HG02642 (cell line): Measurements from ENCODE around the gene ATF7.

ENCODE experiments used
- ATAC-seq: cut with Tn5 transposase; IDR thresholded peaks from one replicate; pipeline ENCODE4 v1.9.1; 2021; ENCODE audit warnings: mild to moderate bottlenecking; ENCODE audit not compliant: unreplicated experiment, poor library complexity

Gene ATF7

DNA sequence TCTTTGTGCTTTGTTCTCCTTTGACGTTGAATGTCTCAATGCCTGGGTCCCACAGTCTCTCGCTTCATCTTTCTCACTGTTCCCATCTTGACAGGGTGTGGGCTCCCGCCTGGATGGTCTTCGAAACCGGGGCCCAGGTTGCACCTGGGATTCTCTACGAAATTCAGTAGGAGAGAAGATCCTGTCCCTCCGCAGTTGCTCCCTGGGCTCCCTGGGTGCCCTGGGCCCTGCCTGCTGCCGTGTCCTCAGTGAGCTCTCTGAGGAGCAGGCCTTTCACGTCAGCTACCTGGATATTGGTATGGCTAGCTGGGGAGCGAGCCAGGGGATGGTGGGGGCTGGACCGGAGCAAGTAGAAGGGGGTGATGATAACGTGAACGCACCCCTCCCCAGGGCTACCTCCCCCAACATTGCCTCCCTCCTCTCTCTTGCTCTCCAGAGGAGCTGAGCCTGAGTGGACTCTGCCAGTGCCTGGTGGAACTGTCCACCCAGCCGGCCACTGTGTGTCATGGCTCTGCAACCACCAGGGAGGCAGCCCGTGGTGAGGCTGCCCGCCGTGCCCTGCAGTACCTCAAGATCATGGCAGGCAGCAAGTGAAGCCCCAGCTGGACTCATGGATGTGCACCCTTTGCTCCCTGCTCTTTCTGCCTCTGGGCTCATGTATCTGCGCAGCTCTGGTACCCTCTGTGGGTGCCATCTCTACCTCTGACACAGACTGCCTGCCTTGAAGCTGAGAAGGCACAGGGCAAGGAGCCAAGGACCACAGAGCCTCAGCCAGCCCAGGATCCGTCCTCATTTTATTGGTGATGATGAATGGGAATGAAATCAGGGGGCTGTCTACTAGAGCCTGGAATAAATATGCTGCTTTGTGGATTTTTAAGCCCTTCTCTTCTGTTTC lies 120.4 kb downstream of the ATF7 start:
- ATAC-seq: no peak

DNA sequence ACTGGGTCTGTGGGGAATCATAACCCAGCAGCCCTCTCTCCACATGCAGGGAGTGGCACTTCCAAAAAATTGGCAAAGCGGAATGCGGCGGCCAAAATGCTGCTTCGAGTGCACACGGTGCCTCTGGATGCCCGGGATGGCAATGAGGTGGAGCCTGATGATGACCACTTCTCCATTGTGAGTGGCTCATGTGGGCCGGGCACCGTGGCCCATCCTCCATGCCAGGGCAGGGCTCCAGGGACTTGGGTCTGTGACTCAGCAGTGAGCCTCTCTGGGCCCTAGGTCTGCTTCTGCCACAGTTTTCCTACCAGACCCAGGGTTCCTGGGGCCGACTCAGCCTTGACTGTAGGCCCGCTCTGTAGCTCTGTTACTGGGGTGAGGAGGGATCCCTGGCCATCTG lies 121.1 kb downstream of the ATF7 start:
- ATAC-seq: no peak

DNA sequence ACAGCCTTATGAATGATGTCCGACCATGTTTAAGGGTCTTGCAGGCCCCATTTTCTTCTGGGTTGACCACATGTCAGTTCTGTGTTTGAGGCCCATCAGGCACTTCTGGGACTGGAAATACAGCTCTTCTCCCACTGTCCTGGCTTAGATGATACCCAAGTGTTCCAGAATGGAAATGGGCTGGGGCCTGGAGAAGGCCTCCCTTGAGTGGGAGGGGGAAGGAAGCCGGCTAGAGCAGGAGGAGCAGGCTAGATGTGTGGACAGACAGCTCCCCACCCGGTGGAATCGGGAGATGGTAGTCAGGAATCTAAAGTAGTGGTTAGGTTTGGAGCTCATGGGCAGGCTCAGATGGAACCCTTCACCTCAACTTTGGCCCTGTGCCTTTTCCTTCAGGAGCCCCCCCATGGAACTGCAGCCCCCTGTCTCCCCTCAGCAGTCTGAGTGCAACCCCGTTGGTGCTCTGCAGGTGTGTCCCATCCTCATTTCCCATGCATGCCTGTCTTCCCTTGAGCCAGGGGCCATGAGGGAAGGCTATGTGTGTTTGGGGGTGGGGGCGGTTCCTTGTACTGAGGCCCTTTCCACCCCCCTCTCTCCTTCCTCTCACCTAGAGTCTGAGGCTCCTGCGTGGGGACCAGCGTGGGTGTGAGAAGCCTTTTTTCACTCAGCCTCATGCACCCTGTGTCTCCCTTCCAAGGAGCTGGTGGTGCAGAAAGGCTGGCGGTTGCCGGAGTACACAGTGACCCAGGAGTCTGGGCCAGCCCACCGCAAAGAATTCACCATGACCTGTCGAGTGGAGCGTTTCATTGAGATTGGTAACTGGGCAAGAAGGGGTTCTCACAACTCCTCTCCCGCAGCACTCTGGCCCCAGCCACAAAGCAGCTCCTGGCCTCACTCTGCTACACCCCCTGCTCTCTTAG lies 121.9 kb downstream of the ATF7 start:
- ATAC-seq: no peak

DNA sequence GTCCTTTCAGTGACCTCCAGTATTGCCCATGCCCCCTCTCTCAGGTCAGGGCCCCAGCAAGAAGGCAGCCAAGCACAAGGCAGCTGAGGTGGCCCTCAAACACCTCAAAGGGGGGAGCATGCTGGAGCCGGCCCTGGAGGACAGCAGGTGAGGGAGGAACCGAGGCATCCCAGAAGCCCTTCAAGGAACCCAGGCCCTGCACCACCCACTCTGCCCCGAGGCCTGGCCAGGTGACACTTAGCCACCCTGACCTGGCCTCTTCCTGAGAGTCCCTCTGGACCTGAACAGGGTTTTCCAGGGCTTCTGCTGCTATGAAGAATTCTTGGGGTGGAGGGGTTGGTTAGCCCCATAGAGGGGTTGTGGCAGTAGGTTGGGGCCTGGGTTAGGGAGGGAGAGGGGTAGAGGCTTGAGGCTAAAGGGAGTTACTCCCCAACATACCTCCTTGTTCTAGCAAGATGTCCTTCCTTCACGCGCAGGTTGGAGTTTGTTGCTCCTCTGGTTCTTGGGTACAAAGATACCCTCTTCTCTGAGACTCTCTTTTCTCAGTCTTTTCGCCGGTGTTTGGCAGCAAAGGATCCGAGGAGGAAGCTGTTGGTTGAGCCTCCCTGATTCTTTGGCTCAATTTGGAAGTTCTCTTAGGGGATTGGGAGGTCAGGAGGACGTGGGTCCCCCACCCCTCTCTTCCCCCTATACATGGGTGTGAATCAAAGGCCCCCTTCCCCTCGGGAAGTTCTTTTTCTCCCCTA lies 123.0 kb downstream of the ATF7 start:
- no peak for ATAC-seq

DNA sequence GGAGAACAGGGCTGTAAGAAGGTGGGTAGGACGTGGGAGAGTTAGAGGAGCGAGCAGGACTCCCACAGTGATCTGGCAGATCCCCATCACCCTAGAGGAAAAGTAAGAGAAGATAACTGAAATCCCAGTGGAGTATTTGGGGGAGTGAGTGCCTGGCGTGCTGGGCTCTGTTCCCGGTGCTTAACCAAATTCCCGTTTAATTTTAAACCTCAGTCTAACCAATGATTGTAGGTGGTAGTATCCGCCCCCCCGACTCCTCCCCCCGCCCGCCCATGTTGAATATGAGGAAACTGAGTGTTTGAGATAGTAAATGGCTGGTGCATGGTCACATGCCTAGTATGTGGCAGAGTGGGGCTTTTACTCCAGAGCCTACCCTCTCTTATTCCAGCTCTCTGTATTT lies 123.9 kb downstream of the ATF7 start:
- no peak for ATAC-seq

DNA sequence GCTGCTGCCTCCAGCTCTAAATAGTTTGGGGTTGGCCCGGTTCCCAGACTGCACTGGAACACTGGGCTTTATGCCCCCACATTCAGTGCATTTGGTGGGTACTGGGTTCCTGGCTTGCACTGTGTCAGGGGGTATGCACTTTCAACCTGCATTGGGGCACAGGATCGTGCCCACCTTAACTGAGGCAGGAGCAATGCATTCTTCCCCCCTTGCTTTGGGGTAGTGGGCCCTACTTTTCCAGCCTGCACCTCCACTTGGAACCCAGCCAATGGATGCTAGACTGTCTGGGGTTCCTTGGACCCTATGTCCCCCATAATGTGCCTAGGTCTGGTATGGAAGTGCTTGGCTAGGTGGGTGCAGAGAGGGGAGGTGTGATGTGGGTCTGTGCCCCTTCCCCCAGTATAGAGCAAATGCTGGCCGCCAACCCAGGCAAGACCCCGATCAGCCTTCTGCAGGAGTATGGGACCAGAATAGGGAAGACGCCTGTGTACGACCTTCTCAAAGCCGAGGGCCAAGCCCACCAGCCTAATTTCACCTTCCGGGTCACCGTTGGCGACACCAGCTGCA lies 124.5 kb downstream of the ATF7 start:
- no peak for ATAC-seq

DNA sequence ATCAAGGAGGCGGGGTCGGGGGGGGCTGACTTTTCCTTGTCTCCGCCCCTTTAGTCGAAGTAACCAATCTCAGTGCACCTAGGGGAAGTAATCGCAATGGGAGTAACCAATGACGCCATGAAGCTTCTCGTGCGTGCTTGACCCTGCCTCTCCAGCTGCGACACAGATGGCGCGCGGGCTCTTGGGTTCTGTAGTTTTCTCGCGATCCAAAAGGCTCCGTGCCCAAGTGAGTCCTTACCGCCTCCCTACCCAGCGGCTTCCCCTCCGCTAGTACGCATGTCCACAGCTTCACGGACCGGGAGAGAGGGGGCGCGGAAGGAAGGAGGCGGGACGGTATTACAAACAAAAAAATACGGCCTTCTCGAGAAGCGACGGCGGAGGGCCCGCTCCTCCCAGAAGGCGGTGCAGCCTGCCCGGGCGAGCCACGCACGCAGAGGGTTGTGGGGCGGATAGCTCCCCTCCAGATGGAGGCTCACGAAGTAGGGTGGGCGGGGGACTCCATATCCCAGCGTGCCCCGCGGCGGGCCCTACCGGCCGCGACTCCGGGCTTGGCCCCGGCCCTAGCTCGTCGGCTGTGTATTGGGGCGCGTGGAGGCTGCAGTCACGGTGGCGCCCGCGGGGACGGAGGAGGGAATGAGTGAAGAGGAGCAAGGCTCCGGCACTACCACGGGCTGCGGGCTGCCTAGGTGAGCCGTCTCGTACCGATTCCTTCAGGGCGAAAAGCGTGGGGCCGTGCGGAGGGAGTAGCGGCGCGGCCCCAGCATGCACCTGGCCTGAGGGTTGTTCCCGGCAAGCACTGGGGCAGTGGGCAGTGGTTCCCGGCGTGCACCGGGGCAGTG lies 125.2 kb downstream of the ATF7 start, which contains the start of gene TARBP2:
Gene TARBP2, plus strand, starts transcription at position 508 of the 839 bp plus-strand sequence. Its CDS starts 126 bp downstream, at position 634.
- peak; percentile 78 for ATAC-seq

DNA sequence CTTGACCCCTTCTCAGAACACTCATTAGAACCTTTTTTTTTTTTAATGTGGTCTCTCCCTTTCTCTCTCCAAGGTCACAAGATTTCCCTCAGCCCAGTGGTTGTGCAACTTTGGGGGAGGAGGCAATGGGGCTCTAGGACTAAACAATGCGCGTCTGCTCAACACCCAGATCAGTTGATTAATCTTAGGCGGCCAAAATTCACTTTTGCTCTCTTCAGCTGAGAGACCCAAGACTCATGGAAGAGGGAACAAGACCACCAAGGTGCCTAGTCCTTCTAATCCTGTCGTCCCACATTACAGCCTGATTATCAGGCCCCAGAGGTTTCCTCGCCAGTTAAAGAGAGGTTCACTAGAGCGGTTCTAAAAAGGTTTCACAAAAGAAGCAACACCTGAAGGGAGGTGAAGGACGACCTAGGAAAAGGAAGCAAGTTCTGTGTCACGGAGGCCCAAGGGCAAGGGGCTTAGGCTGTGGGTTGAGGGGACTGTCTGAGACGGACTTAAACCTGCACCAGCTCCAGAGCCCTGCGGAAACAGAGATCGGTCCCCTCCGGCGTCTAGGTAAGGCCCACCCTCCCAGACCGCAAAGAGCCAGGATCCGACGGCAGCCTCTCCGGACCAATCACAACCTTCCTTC lies 125.9 kb downstream of the ATF7 start:
- ATAC-seq: no peak

DNA sequence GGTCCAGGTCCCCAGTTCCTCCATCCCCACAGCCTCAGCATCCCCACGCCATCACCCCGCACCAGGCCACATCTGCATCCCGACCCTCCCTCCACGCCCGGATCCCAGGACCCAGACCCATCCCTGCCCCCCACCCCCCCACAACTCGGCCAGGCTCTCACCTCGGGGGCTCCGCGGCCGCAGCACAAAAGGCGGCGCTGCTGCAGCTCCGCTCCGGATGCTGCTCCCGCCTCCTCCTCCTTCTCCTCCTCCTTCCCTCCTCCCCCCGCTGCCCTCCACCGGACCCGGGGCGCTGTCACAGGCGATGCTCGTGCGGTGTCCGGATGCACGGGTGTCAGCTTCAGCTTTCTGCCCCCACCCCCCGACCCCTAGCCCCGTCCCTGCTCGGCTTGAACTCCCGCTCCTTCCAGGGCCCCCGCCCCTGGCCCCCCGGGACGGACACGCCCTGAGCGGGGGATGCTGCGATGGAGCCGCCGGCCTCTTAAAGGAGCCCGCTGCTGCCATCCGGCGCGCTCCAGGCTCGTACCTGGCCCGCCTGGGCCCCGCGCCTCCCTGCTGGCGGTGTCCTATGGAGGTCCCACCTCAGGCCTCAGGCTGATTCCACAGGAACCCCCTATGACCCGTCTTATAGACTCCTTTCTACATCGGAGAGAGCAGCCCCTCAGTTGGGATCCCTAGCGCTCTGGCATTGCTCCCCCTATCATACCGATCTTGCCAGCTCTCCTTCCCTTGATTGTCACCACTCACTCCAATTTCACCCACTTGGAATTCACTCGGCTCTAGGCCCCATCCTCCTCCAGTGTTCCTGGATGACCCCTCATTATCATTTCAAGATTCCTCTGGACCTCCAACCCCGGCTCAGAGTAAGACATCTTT lies 126.7 kb downstream of the ATF7 start, which contains the start of gene MAP3K12:
Gene MAP3K12, minus strand, starts transcription at position 193 of the 876 bp plus-strand sequence. CDS start 12,067 bp downstream, outside the sequence.
- no peak for ATAC-seq

DNA sequence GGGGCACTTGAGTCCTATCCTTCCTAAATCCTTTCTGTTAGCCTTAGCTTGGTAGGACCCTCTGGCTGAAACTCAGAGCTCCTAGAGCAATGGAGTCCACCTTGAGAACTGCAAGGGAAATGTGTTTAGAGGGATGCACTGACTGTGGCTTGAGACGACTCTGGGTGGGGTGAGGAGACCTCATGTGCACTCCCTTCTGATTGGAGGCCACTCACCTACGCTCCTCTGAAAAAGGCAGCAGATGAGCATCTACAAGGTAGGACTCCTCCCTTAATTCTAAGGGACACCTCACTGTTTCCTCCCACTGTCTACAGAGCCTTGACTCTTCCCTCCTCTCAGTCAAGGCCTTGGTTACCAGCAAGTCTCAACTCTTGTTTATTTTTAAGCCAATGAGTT lies 127.9 kb downstream of the ATF7 start:
- ATAC-seq: no peak

DNA sequence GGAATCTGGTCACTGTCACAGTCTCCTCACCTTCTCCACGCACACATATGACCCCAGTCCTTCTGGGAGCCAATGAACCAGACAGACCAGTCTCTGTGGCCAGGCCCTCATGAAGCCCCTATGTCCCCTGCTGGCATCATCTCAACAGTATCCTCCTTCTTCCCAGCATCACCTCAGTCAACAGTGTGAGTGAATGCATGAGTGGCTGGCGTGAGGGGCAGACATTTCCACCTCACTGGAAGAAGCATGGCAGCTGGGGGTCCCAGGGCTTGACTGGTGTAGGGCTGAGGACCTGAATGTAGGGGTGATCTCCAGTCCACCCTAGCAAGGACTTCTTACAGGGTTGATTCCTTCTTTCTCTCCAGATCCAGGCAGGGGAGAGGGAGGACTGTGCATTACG lies 128.7 kb downstream of the ATF7 start:
- ATAC-seq: no peak

DNA sequence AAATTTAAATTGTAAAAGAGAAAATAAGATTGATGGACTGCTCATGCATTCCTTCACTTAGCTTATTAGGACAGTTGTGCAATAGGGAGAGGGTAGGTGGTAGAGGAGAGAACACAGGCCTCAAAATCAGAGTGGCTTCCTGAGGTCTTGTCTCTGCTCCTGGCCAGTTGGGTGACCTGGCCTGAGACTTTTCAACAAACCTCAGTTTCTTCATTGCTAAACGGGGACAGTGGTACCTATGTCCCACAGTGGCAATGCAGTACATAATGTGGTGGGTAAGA lies 129.5 kb downstream of the ATF7 start:
- no peak for ATAC-seq

DNA sequence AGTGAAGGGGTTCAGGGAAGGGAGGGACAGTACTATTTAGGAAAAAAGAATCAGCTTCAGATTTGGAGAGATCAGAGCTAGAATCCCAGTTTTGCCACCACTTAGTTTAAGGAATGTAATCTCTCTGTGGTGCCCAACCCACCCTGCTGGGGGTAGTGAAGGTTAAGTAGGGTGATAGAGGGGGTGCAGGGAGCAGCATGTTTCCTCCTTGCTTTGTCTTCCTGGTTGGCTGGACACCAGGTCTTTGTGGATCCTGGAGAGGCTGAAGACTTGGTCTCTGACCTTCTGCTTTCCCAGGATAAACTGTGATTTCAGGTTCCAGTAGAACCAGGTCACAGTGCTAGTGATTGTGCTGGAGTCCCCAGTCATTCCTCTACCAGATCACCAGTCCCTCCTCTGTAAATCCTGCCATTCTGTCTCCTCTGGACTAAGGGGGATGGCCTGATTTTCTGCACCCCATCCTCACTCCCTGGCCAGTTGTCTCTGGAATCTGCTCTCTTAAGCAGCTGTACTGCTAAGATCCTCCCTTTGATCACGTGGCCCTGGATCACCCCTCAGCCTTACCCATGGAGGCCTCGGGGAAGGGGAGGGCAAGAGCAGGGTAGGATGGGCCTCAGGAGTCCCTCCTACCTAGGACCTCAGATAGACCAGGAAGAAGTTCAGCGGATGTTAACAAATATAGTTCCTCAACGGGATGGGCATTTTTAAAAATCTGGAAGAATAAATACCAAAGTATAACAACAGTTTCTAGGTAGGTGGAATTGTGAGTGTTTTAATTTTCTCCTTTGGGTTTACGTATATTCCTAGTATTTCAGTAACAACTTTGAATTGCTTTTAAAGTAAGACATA lies 130.1 kb downstream of the ATF7 start:
- no peak for ATAC-seq

DNA sequence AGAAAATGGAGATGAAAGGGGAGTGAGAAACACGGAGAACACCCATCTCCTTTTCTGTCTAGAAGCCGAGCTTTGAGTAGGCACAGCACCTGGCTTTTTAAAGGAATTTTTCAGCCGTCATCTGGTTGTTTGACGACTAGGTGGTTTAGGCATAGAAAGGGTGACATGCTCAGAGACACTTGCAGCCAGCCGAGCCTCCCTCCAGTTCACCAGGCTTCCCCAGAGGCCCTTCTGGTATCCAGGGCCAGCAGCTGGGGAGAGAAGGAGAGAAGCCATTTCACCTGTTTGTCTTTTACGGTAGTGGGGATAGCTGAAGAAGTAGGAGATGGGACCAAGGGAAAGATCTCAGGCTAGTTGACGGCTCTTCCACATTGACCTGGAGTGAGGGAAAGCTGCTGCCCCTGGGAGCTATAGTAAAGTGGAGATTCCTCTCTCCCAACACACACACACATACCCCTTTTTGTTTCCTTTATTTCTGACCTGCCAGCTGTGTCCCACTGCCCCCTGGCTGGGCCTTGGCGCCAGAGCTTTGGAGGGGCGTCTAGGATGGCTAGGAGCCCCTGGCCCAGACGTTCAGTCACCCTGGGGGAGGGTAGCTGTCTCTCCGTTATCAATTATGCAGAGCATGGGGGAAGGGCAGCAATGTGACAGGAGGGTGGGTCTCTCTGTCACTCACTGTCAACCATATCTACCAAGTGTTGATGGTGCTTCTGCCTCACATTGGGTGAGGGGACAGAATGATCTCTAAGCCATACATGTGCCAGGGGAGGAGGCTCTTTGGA lies 132.4 kb downstream of the ATF7 start:
- ATAC-seq: no peak

DNA sequence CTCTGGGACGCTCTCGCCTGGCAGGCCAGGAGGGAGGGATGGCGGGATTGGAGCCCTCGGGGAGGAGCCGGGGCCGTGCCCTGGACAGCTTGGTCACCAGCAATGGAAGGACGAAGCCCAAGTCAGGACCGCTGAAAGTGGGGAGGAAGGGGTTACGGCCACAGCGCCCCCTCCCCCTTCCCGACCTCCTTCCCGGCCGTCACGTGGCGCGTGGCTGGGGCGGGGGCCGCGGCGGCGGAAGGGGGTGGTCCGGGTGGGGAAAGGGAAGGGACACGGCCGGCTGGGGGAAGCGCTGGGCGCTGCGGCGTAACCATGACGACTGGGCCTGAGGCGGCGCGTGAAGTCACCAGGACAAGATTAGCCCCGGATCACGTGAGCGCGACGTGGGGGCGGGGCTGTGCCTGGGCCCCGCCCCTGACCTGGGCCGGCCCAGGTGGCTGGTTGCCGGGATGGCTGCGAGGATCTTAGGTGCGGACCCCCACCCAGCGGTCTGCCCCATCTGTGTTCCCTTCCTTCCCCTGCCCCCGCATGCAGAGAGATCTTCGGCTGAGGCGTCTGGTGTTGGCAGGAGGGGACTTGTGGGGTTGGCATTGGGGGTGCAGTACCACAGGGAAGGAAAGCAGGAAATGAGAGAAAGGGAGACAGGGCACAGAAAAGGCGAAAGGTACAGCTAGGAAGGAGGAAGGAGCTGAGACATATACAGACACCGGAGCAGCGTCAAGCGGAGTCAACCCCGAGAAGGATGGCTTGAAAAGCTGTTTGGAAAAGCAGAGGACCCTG lies 133.2 kb downstream of the ATF7 start:
- ATAC-seq: peak; percentile 96

DNA sequence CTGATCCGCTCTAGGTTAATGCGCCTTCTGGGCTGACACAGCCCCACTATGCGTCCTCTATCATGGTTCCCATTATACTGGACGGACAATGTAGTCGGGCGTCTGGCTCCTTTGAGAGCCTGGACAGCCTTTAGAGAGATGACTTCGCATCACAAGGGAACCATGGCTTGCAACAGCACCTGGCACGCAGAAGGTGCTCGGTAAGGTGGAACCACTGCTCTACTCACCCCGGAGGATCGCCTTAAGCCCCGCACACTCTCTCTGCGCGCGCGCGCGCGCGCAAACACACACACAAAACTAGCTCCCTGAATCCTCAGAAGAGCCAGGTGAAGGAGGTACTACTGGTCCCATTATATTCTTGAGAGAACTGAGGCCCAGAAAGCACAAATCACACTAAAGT lies 134.0 kb downstream of the ATF7 start:
- no peak for ATAC-seq
